CD4-positive, alpha-beta T cell treated with Interleukin-6 at 100 ng/mL for 8 hours (primary cell): ENCODE results near the gene RFTN1.

Experiments
- DNase-seq: peaks from one replicate; pipeline ENCODE4 v3.0.0-alpha.2; 2020; ENCODE audit warnings: mixed read lengths, low spot score

RFTN1 gene

DNA sequence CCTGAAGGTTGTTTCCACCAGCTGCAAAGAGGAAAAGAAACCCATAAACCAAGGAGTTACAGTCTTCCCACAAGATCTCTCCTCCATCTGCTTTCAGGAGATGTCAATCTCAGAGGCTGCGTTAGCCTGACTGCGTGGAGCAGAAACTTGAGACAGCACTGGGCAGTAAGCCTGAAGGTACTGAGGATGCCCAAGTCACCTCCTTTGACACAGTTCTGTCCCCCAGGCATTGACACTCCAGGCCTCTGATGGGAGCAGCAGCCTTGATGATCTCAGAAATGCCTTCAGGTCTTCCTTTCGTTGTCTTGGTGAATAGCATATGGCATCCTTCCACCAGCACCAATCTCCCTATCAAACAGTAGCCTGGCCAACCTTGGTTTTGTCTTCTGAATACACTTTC lies 159.2 kb downstream of the RFTN1 start:
- no peak for DNase-seq

DNA sequence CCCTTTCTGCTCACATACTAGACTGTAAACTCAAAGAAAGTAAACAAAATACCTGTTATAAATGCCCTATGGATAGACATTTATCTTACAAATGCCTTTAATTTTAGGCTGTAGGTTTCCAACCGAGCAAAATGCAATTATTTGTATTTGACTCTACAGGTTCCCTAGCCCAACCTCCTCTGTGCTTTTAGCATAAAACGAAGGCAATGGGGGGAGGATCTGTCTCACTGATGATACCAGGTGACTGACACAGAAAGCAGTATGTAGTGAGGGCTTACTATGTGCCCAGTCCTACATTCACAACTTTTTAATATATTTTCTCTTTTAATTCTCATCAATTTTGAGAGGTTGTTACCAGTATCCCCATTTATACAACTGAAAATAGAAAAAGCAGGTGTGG lies 161.1 kb downstream of the RFTN1 start:
- no peak for DNase-seq

DNA sequence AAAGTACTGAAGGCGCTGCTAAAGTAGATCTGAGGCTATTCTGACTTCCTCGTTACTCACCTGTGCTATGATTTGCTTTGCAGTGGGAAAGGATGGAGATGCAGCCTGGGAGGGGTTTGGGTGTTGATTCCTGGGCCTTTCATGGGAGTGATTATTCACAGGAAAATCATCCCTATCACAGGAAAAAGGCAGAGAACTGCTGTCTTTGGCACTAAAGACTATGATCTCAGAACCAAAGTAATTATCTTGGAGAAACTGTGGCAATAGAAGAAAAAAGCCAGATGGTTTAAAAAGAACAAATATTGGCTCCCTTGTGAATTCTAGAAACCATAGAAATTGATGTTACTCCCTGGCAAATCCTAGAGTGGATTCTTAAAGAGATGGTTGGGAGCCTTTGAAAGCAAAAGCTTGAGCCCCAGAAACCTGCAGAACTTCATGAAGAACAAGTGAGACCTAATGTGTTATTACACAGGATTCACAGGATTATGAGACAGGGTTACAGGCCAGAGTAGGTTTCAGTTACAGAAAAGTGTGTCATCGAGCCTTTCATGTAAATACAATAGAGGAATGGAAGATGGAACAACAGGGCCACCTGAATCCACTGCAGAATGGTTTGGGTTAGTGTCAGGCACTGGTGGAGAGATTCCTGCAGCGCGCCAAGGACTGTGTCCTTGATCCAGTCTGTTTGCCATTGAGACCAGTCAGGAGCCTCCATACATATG lies 162.7 kb downstream of the RFTN1 start:
- DNase-seq = no peak

DNA sequence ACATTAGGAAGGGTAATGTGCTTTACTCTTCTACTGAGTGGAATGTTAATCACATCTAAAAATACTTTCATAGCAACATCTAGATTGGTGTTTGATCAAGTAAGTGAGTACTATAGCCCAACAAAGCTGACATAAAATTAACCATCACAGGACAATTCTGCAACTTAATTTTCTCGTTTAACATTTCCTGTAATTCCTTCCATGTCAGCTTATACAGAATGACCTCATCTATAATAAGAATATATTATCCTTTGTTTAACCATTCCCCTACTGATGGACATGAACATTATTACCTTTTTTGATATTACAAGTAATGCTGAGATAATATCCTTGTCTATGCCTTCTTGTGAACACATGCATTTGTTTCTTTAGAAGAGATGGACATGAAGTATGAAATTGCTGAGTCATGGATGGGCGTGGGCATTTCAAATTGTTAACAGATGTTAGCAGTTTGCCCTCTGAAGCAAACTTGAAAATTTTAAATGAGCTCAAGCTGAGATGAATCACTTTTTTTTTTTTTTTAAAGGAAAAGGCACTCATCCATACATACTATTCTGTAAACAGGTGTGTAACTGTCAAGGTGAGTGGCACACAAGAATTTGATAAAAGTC lies 163.4 kb downstream of the RFTN1 start:
- DNase-seq = no peak

DNA sequence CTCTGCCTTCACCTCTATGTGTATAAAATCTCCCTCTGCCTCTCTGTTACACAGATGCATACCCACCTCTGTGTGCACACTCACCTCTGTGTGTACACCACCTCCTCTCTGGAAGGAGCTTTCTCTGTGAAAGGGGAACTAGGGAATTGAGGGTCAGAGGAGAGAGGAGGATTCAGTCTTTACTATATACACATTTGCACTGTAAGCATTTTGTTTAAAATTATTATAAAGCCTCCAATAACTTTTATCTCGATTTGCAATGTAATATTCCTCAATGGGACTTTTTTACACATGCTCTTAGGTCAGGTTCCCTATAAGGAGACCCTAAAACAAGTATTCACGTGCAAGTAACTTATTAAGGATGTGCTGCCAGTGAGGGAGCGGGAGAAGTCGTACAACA lies 166.0 kb downstream of the RFTN1 start:
- DNase-seq = no peak

DNA sequence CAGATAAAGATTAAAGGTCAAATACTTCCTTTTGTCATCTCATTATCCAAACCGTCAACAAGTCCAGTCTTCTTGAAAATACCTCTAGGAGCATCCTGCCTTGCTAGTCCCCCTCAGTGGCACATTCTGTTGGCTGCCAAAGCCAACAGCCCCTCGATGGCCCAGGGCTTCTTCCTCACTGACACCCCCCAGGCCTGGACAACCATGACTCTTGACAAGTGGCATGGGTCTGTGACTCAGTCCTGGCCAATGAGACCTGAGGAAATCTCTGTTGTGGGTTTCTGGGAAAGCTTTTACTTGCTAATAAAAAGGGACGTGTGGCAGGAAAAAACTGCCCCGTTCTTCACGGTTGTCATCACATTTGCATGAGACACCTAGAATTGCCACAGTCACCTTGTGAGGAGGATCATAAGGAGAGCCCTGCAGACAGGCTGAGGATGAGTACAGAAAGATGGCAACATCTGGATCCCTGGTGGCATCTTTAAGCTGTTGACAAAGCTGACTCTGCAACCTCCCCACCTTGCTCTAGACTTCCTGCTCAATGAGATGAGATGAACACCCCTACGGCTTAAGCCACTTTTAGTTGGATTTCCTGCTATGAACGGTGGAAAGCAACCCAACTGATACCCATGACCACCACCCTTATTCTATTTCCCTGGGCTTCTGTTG lies 167.0 kb downstream of the RFTN1 start:
- DNase-seq = no peak

DNA sequence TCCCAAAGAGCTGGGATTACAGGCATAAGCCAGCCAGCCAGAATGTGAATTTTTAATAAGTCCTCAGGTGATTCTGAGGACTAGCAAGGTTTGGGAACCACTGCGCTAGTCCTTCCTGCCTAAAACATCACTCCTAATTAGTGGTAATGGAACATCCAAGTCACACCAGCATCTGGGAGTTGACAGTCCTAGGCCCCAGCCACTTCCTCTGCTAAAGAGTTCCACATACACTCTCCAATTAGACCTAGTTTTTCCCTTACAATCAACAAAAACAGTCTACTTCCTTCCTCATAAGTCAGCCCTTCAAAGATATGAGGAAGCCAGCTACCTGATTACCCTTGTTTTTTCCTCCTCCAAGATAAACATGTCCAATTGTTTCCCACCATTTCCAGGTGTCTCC lies 170.4 kb downstream of the RFTN1 start:
- no peak for DNase-seq

DNA sequence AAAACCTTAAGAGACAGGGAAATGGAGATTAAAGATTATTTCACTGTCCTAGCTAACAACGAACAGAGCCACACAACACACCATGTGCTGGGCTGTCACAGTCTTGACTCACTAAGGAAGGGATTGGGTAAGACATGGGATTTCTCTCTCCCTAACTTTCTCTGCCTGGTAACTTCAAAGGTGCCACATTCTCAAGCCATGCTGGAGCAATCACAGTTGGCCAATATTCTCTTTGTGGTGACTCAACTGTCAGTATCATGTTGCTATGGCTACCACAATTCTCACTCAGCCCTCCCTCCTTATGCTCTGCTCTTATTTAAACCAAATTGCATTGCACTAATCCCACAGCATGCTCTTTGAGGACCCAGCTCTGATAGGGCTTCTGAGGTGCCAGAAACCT lies 174.5 kb downstream of the RFTN1 start:
- peak; percentile 29 for DNase-seq

DNA sequence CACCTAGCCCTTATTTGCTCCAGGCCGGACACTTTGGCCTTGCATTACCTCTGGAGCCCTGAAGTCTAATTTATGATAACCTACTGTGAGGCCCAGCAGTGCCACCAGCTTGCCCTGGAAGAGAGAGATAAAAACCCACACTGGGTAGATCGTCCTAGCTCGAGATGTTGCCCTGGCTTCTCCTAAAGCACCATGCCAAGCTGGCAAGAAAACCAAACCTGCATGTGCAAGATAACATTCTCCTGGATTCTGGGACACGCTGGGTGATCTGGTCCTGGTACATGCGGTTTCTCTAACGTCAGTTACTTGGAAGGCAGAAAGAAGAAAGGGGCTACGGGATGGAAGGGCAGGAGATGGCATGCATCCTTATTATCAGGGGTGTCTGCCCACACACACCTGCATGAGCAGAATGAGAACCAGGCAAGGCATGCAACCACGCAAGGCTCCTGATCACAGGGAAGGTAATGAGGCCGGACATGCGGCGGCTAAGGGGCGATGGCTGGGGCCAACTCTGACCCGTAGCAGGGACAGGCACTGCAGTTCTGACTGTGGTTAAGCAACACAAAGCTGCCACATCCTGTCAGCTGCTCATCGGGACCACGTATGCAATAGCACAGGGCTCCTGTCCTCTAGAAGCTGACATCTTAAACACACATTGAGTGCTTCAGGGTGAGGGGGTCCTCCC lies 175.5 kb downstream of the RFTN1 start:
- DNase-seq = peak; percentile 67

DNA sequence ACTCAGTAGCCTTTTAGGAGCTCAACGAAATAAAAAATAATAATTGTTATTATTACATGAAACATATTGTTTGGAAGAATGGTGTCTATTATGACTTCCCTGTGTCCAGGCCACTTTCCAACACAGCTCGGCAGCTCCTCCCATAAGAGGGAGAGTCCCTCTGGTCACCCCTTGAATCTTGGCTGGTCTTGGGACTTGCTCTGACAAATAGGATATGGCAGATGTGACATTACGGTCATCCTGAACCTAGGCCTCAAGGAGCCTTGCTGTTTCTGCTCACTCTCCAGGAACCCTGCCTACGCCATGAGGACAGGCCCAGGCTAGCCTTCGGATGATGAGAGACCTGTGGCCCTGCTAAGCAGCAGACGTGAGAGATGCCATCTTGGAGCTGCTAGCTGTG lies 176.7 kb downstream of the RFTN1 start:
- no peak for DNase-seq

DNA sequence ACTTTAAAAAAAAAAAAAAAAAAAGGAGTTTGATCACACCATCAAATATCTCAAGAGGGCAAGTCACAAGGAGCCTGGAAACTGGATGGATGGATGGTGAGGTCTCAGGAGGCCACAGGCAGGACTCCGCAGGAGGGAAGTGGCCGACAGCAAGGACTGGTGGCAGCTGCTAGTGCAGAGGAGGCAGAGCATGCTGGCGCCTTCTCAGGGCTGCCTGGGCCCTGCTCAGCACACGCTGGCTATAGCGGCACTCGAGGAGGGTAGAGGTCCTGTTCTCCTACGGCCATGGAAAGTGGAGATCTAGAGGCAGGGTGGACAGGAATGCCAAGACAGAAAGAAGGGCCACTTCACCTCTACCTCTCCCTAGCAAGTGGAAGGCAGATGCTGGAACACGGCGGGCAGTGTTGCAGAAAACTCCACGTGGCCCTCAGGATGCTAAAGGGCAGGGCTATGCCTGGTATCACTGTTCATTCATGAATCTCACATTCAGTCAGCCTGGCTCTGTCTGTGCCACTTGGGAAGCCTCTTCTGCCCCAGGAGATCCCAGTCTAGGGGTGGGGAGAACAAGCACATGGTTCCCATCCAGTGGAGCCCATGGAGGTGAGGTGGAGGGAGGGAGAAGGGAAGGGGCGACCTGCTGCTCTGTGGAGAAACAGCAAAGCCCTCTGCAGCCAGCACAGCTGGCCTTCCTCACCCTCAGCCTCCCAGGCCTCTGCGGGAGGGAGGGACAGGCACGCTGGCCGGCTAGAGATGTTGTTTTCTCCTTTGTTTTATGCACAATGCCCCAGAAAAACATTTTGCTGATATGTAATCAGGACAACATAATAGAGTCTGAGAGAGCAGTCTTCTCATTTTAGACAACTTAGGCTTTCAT lies 177.5 kb downstream of the RFTN1 start:
- no peak for DNase-seq

DNA sequence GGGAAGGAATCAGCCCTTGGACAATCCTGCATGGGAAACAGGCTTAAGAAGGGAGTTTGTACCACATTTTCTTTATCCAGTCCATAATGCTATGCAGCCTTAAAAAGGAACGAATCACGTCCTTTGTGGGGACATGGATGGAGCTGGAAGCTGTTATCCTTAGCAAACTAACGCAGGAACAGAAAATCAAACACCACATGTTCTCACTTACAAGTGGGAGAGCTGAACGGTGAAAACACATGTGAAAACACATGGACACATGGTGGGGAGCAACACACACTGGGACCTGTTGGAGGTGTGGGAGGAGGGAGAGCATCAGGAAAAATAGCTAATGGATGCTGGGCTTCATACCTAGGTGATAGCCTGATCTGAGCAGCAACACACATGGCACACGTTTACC lies 178.2 kb downstream of the RFTN1 start:
- no peak for DNase-seq

DNA sequence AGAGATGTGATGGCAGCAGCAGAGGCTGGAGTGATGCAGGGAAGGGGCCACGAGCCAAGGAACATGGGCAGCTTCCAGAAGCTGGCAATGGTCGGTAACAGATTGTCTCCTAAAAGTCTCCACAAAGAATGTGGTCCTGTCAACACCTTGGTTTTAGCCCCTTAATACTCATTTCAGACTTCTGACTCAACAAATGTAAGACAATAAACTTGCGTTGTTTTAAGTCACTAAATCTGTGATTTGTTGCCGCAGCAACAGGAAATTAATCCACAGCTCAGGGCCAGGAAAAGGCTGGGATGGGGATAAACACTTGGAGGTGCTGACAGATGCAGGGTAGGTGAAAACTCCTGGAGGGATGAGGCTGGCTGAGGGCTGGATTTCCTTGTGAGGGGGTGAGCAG lies 178.6 kb downstream of the RFTN1 start:
- no peak for DNase-seq

DNA sequence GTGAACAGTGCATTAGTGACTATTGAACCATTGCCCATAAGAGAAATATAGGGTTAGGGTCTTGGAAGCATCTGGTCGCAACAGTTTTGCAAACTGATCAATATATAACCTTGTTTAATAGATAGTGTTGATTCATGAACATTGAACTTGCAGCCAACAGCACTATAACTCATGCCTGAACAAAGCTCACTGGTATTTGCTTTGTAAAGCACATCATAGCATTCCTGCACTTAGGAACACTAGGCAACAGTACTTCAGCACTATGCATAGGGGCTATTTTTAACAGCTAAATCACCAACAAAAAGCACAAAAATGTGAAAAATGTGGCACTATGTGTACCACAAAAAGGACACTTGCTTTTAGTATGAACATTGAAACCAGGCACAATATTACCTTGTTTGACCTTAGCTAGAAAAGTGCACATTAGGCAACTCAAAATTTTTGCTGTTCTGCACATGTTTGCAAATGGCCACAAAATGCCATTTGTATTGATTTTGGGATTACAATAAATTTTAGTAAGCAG lies 180.5 kb downstream of the RFTN1 start:
- no peak for DNase-seq

DNA sequence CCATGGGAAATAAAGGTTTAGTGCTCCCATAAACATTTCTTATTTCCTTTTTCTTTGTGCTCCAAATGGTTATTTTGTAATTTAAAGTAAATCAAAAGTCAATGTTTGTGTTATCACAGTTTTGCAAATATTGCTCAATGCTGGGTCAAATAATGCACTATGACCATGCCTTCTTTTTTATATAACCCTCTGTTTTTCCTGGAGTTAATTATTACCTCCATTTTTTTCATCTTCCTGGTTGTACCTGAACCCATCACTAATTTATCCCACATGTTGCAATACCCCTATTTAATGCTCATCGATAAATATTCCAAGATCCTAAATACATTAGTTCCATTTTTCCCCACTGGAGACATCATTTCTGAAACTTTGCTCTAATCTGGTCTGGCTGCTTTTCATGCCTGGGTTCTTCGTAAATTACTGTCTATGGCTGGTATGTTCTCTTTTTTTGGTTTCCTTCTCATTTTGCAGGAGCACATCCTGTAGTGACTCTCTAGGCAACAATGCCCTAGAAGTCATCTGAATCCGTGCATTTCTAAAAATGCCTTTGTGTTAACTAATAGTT lies 182.1 kb downstream of the RFTN1 start:
- no peak for DNase-seq

DNA sequence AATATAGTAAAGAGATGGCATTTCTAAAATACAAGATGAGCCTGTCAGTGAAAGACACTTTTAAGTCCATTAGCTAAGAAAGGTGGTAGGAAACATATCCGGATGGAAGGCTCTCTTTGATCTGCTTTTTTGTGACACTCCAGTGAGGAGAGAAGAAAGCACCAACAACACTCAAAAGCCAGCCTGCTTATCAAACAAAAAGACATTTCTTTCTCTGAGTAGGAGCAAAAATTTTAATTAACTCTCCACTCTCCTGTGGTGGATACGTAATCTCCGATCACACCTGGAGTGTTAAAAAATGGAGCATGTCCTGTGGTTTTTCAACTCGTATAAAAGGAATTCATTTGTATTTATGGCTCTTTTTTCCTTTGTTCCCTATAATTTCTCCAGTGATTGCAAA lies 183.1 kb downstream of the RFTN1 start:
- no peak for DNase-seq

DNA sequence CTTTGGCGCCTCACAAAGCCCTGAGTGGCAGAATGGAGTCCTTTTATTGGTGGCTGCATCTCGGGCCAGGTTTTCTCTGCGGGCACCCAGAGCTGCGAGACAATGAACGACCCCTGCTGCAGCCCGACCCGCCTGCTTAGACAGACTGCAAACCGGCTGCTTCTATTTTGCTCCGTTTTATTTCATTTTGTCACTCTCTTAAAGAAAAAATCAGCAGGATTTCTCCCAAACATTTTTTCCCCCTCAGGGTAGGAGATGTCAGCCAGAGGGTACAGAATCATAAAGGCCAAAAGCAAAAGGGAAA lies 183.7 kb downstream of the RFTN1 start:
- no peak for DNase-seq

DNA sequence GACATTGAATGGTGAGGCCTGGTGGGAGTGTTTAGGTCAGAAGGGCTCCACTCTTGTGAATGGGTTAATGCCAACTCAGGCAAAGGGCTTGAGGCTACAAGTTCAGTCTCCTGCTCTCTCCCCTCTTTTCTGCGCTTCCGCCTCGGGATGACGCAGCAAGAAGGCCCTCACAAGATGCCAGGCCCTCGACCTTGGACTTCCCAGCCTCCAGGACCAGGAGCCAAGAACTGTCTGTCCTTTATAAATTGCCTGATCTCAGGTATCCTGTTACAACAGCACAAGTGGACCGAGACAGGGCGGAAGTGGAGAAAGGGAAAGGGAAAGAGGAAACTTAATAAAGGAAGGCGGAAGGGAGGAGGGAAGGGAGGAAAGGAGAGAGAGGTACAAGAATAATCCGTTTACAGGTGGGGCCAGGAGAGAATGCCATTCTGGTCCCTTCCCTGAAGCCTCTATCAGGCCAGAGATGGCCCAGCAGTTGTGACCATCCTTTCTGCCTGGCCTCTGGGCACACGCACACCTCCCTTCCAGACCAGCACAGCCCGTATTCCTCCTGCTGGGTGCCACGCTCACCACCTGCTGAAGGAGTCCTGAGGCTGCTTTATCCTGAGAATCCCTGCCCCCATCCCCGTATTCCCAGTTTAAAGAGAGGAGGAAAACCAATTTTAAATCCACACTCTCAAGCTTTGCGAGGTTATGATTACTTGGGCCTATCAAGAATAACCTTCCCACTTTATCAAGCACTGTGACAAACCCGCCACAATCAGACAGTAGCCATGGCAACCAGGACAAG lies 184.3 kb downstream of the RFTN1 start:
- DNase-seq = no peak

DNA sequence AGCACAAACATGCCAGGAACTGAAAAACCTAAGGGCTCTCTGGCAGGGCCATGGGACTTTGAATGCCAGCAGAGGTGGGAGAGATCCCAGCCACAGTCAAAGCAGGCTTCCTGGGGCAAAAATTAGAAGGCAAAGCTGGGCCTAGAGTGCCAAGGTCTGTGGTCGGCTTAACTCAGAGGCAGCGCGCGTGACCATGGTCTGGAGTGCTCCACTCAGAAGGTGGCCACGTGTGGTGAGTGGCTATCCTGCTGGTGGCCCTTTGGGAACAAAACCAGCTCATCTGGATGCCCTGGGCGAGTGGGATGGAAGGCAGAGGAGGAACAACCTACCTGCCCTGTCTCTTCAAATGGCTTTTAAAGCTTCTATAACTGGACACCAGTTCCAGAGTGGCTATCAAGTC lies 185.4 kb downstream of the RFTN1 start:
- no peak for DNase-seq

DNA sequence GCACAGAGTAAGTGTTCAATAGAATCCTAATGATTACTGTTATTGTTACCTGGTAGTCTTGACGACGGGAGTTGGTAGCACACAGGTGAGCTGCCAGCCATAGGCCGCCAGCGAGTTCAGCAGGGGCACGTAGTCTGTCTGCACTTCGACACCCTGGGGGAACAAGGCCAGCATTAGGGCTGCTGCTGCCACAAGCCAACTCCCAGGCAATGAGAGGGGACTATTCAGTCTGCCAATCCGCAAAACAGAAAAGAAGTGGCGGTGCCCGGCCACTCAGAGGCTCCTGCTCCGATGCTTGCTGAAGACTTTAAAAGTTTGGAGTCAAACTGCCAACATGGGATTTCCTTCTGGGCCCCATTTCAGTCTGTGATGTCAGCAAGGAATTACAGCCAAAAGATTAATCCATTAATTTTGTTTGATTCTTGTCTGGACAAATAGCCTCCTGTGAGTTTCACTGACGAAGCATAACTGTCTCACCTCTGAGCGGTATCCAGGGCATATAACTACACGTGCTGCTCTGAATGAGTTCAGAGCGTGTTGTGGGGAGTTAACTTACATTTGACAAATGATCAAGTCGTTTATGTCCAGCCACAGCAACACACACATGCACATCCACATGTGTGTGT lies 186.7 kb downstream of the RFTN1 start:
- DNase-seq = no peak
